Ovary (tissue), 9 donors: ENCODE results near the gene MYO1H. TPM values are rescaled to one million over a fixed set of nuclear protein-coding genes. Genes with fewer than 3 reads are reported as not detected.

Experiments used
- DNase-seq, 5 donors: peaks; one replicate each; pipeline ENCODE4 v3.0.0-alpha.2; 2019 to 2020
- H3K27ac ChIP-seq, 2 donors: fragments of 200-600 bp; one replicate each; pipeline versions ENCODE4 v1.5.1 to v1.8.0; 2019 to 2022
- H3K27me3 ChIP-seq: fragments of 200-600 bp; one replicate; pipeline ENCODE4 v1.8.0; 2022
- H3K36me3 ChIP-seq: fragments of 200-600 bp; sonication (generic); one replicate; pipeline ENCODE4 v1.5.1; 2019
- H3K4me1 ChIP-seq: one replicate; pipeline ENCODE4 v1.8.1; 2013; ENCODE audit warnings: mild to moderate bottlenecking, moderate library complexity; ENCODE audit not compliant: insufficient read depth
- H3K4me3 ChIP-seq: fragments of 200-600 bp; sonication (generic); one replicate; pipeline ENCODE4 v1.5.1; 2017
- H3K9me3 ChIP-seq, 2 donors: fragments of 200-600 bp in 1 of 2; sonication (generic) in 1 of 2; one replicate each; pipeline versions ENCODE4 v1.5.1 to v1.8.1; 2013 to 2019; ENCODE audit warnings: mild to moderate bottlenecking in 1 of 2, moderate library complexity in 1 of 2
- CTCF ChIP-seq, 3 donors: fragments of 450-650 bp in 2 of 3; fragments of 200-600 bp in 1 of 3; IDR thresholded peaks; one replicate each; pipeline versions ENCODE4 v1.5.1 to v1.8.0; 2016 to 2022; ENCODE audit warnings: antibody characterized with exemption in 3 of 3, mild to moderate bottlenecking in 1 of 3
- EP300 ChIP-seq: sonication (generic); formaldehyde crosslinking; IDR thresholded peaks from one replicate; pipeline ENCODE4 v1.6.1; 2017; ENCODE audit warnings: antibody characterized with exemption
- POLR2A ChIP-seq: fragments of 450-650 bp; IDR thresholded peaks from one replicate; pipeline ENCODE4 v1.6.1; 2017; ENCODE audit warnings: antibody characterized with exemption, mild to moderate bottlenecking, moderate library complexity
- WGBS, 3 donors: extraction: QIAGEN DNeasy Blood & Tissue Kit in 1 of 3; methylation state at CpG; one replicate each; pipeline versions ENCODE4 v1.1.5 to v1.1.7; 2013 to 2017; 5-methylcytosine and 5-hydroxymethylcytosine counted together
- intact Hi-C, 4 donors: fragments of 100-400 bp; cut with DNase I; formaldehyde crosslinking; loops; one replicate each; pipeline versions ENCODE4 v1.11.0 to v1.15.1; 2022 to 2023
- polyA plus RNA-seq, 2 donors: library from polyadenylated mRNA; stranded (reverse); fragments of 200-250 nt in 1 of 2; fragments of 350-450 nt in 1 of 2; fragmentation: Illumina TruSeq in 1 of 2; extraction: RNeasy Lipid Tissue Mini Kit (QIAGEN cat#74804) in 1 of 2; gene quantifications; one replicate each; pipeline ENCODE4 v1.2.3, GENCODE V29; 2013 to 2014
- total RNA-seq, 7 donors: library from RNA; depleted of rRNA in 2 of 7; stranded (reverse); fragments of >200 nt in 2 of 7; fragmentation: NEBNext Ultra II Directional in 3 of 7; extraction: Animal tissue kit (Norgen Biotek cat#: 25700) in 3 of 7; gene quantifications; one replicate each; pipeline versions ENCODE4 v1.1.0 to v1.2.4, GENCODE V29; 2016 to 2023
- donor health status: DM: no; HTN: no; CAD: no; lungs with moderate emphysema.
- donor health status: DM: no; HTN: no; CAD: no.
- donor health status: Bipolar disorder and iron deficiency.
- donor health status: DM: yes; HTN: yes; CAD: no.
- donor health status: DM: no; HTN: no; CAD: no.
- donor health status: DM: yes; HTN: yes; CAD: no.

The MYO1H gene
- total and polyA plus RNA-seq, 9 donors = 0.12 to 0.34 (median 0.12) TPM; not detected in 6

- Histone ChIP-seq H3K4me3 (no peak overlapping the region), H3K4me1 (no peaks in the 10 kb centered on the region), H3K36me3 (no peaks in the 10 kb centered on the region), H3K27ac (no peak overlapping the region), H3K9me3 (no peaks in the 10 kb centered on the region), H3K27me3 (no peaks in the 10 kb centered on the region)
- DNase-seq = no peak
- TF ChIP-seq EP300 = no peak
- no peak for TF ChIP-seq POLR2A
- no peak for TF ChIP-seq CTCF (IDR thresholded peaks at IDR 0.05)
- intact Hi-C loops = loop anchor here in 1 of 4 donors (10.0 kb wide), 1 partner anchor 60 kb away; no protein-coding TSS in a partner anchor
Measured at GRCh38 chr12:109495012-109495411, 147.3 kb downstream of the MYO1H start.

- Histone ChIP-seq H3K36me3 (no peaks in the 10 kb centered on the region), H3K4me3 (no peak overlapping the region), H3K27me3 (no peaks in the 10 kb centered on the region), H3K9me3 (no peaks in the 10 kb centered on the region), H3K4me1 (no peaks in the 10 kb centered on the region), H3K27ac (no peak overlapping the region)
- intact Hi-C loops = loop anchor here in 1 of 4 donors (10.0 kb wide), 1 partner anchor 62 kb away; no protein-coding TSS in a partner anchor
- DNase-seq = no peak
- TF ChIP-seq POLR2A = no peak
- TF ChIP-seq CTCF (IDR thresholded peaks at IDR 0.05) = no peak
- no peak for TF ChIP-seq EP300
Measured at GRCh38 chr12:109496306-109496705, 148.6 kb downstream of the MYO1H start.

GRCh38 chr12:109497675-109498074 lies 150.0 kb downstream of the MYO1H start:
- H3K9me3 ChIP-seq = no peaks in the 10 kb centered on the region
- no peaks in the 10 kb centered on the region for H3K4me1 ChIP-seq
- 88 to 94% (median 89%) methylated on average over 7 of the region's 7 CpGs for WGBS, 3 donors
- H3K27me3 ChIP-seq = no peaks in the 10 kb centered on the region
- TF ChIP-seq EP300 (no peak), CTCF (IDR thresholded peaks at IDR 0.05) (no peak), POLR2A (no peak)
- no peaks in the 10 kb centered on the region for H3K36me3 ChIP-seq
- H3K4me3 ChIP-seq = no peak overlapping the region
- intact Hi-C loops = loop anchor here in 1 of 4 donors (10.0 kb wide), 1 partner anchor 63 kb away; no protein-coding TSS in a partner anchor
- DNase-seq = no peak
- H3K27ac ChIP-seq = no peak overlapping the region

Other genes with a start within 250 kb of the MYO1H start
- gene ACACB, start 231.3 kb upstream of the MYO1H start, total RNA-seq = 10 to 100 TPM; 27.1 to 56.5 (median 40.9) TPM
- 10 to 100 TPM; 20.5 to 23.0 TPM for gene ACACB, start 231.3 kb upstream of the MYO1H start, polyA plus RNA-seq
- under 1 TPM in 2 of 7 donors, not detected in 5; 0.20 to 0.80 TPM for gene FOXN4, start 38.6 kb upstream of the MYO1H start, total RNA-seq
- under 1 TPM in 1 of 2 donors, not detected in 1; 0.05 TPM for gene FOXN4, start 38.6 kb upstream of the MYO1H start, polyA plus RNA-seq
- 10 to 100 TPM; 21.9 to 47.9 (median 38.0) TPM for gene KCTD10, start 129.4 kb downstream of the MYO1H start, total RNA-seq
- 10 to 100 TPM; 21.6 to 70.6 TPM for gene KCTD10, start 129.4 kb downstream of the MYO1H start, polyA plus RNA-seq
- 10 to 100 TPM; 21.9 to 53.4 (median 33.5) TPM for gene UBE3B, start 129.7 kb downstream of the MYO1H start, total RNA-seq
- gene UBE3B, start 129.7 kb downstream of the MYO1H start, polyA plus RNA-seq = 10 to 100 TPM; 12.1 to 27.8 TPM
- gene MMAB, start 225.6 kb downstream of the MYO1H start, total RNA-seq = 10 to 100 TPM; 20.2 to 94.9 (median 41.0) TPM
- gene MMAB, start 225.6 kb downstream of the MYO1H start, polyA plus RNA-seq = 10 to 100 TPM; 21.5 to 33.2 TPM
- 10 to 100 TPM in 5 of 7 donors, 1 to 10 TPM in 2; 7.4 to 66.4 (median 18.6) TPM for gene MVK, start 225.9 kb downstream of the MYO1H start, total RNA-seq
- gene MVK, start 225.9 kb downstream of the MYO1H start, polyA plus RNA-seq = 10 to 100 TPM; 14.0 to 21.1 TPM